Fibroblast of skin of left quadriceps (primary cell): ENCODE data around the gene DGKZ.
"Not testable (repeated sequence)": the region's sequence is repeated elsewhere in the genome, so short reads cannot be mapped to it uniquely, and the experiment has no call there.

Experiments
- DNase-seq, 2 experiments: peaks; one replicate each; pipeline ENCODE4 v3.0.0-alpha.2; 2013; ENCODE audit warnings: low read depth in 2 of 2

Gene DGKZ

GRCh38 chr11:46367244-46367915 lies 20.1 kb downstream of the DGKZ start:
- DNase-seq: no peak

GRCh38 chr11:46367916-46368267 lies 20.6 kb downstream of the DGKZ start:
- DNase-seq: no peak

- DNase-seq: no peak
Measured at GRCh38 chr11:46369458-46370152, 22.3 kb downstream of the DGKZ start.

- no peak for DNase-seq
Measured at GRCh38 chr11:46370253-46370652, 23.0 kb downstream of the DGKZ start.

- not testable (repeated sequence) for DNase-seq
Measured at GRCh38 chr11:46371262-46371661, 24.0 kb downstream of the DGKZ start.

- DNase-seq: no peak
Measured at GRCh38 chr11:46372086-46372485, 24.8 kb downstream of the DGKZ start.

GRCh38 chr11:46372501-46372900 lies 25.2 kb downstream of the DGKZ start:
- DNase-seq: not testable (repeated sequence)

- no peak for DNase-seq
Measured at GRCh38 chr11:46373787-46374740, 26.8 kb downstream of the DGKZ start.

- no peak for DNase-seq
Measured at GRCh38 chr11:46374815-46375214, 27.6 kb downstream of the DGKZ start.

GRCh38 chr11:46375392-46376101 lies 28.3 kb downstream of the DGKZ start:
- DNase-seq: no peak

- DNase-seq: no peak
Measured at GRCh38 chr11:46376258-46377050, 29.2 kb downstream of the DGKZ start.

- no peak for DNase-seq
Measured at GRCh38 chr11:46377290-46377689, 30.0 kb downstream of the DGKZ start.

- no peak for DNase-seq
Measured at GRCh38 chr11:46377831-46378230, 30.6 kb downstream of the DGKZ start.

- no peak for DNase-seq
Measured at GRCh38 chr11:46378296-46378695, 31.0 kb downstream of the DGKZ start.

GRCh38 chr11:46378811-46379481 lies 31.7 kb downstream of the DGKZ start:
- DNase-seq: no peak

GRCh38 chr11:46379482-46380293 lies 32.4 kb downstream of the DGKZ start:
- not testable (repeated sequence) for DNase-seq

- DNase-seq: no peak
Measured at GRCh38 chr11:46380340-46381047, 33.2 kb downstream of the DGKZ start.

- DNase-seq: no peak
Measured at GRCh38 chr11:46381048-46381818, 34.0 kb downstream of the DGKZ start, which contains the start of gene MDK. Gene MDK (plus strand): TSS chr11:46381669. CDS start chr11:46382058, 389 bp downstream.
